K562 (cell line): ENCODE data around the gene SEC61A2. TPM values are rescaled to one million over a fixed set of nuclear protein-coding genes. Genes with fewer than 3 reads are reported as not detected.

Source experiments
- AFF4 ChIP-seq: sonication (generic); formaldehyde crosslinking; IDR thresholded peaks from 2 replicates; pipeline ENCODE4 v1.8.0; 2023; ENCODE audit warnings: mild to moderate bottlenecking, missing genetic modification reagents
- ARID1B ChIP-seq: fragments of 450-650 bp; IDR thresholded peaks from 2 replicates; pipeline ENCODE4 v1.6.1; 2016; ENCODE audit warnings: antibody characterized with exemption, mild to moderate bottlenecking, inconsistent platforms
- BACH1 ChIP-seq: fragments of 200-800 bp; sonication (Bioruptor generic); IDR thresholded peaks from 2 replicates; pipeline ENCODE4 v1.6.1; 2016; ENCODE audit warnings: missing genetic modification characterization, missing compliant biosample characterization
- CGGBP1 ChIP-seq: fragments of 250-450 bp; sonication (Bioruptor Pico); IDR thresholded peaks from 2 replicates; pipeline ENCODE4 v1.9.0; 2021; ENCODE audit warnings: mild to moderate bottlenecking
- ETS2 ChIP-seq: IDR thresholded peaks from 2 replicates; pipeline ENCODE4 v1.6.1; 2016; ENCODE audit warnings: borderline replicate concordance, missing genetic modification characterization, mild to moderate bottlenecking, moderate library complexity, missing compliant biosample characterization; ENCODE audit not compliant: poor library complexity, severe bottlenecking
- GATAD2A ChIP-seq: fragments of 450-650 bp; IDR thresholded peaks from 2 replicates; pipeline ENCODE4 v1.6.1; 2017
- HMBOX1 ChIP-seq: sonication (generic); IDR thresholded peaks from 2 replicates; pipeline ENCODE4 v1.6.1; 2016
- HNRNPLL ChIP-seq: fragments of 200-400 bp; formaldehyde crosslinking; IDR thresholded peaks from 2 replicates; pipeline ENCODE4 v1.6.1; 2017; ENCODE audit warnings: low read length, low read depth, mild to moderate bottlenecking; ENCODE audit not compliant: poor library complexity, severe bottlenecking
- KDM5B ChIP-seq: fragments of 200-600 bp; sonication (generic); IDR thresholded peaks from 2 replicates; pipeline ENCODE4 v1.6.1; 2012; ENCODE audit warnings: low read depth, mild to moderate bottlenecking, moderate library complexity, low read length, control low read depth, inconsistent platforms; ENCODE audit not compliant: insufficient replicate concordance
- KLF13 ChIP-seq: fragments of 450-650 bp; IDR thresholded peaks from 2 replicates; pipeline ENCODE4 v1.6.1; 2016; ENCODE audit warnings: missing genetic modification characterization, low read depth, mild to moderate bottlenecking, missing compliant biosample characterization, moderate library complexity, borderline replicate concordance
- NCOA2 ChIP-seq, 2 experiments: fragments of 450-650 bp; IDR thresholded peaks; 2 replicates each; pipeline ENCODE4 v1.6.1; 2018; ENCODE audit warnings: mild to moderate bottlenecking in 2 of 2, moderate library complexity in 1 of 2; ENCODE audit not compliant: partially characterized antibody in 2 of 2
- NR2F6 ChIP-seq: fragments of 450-650 bp; formaldehyde crosslinking; IDR thresholded peaks from 2 replicates; pipeline ENCODE4 v1.4.0; 2020; ENCODE audit warnings: mild to moderate bottlenecking
- NRF1 ChIP-seq, 2 experiments: fragments of 450-650 bp; IDR thresholded peaks in 1 of 2; conservative IDR thresholded peaks in 1 of 2; 2 replicates each; pipeline ENCODE4 v1.6.1; 2014; ENCODE audit warnings: mild to moderate bottlenecking in 2 of 2
- POLR2B ChIP-seq: fragments of 450-650 bp; IDR thresholded peaks from 2 replicates; pipeline ENCODE4 v1.6.1; 2018; ENCODE audit warnings: low read depth; ENCODE audit not compliant: partially characterized antibody
- POLR2H ChIP-seq: IDR thresholded peaks from 2 replicates; pipeline ENCODE4 v1.6.1; 2016; ENCODE audit warnings: missing genetic modification characterization, low read depth, mild to moderate bottlenecking, control low read depth, missing compliant biosample characterization, moderate library complexity
- POLR3A ChIP-seq: IDR thresholded peaks from 2 replicates; pipeline ENCODE4 v1.6.1; 2011; ENCODE audit warnings: borderline replicate concordance, mild to moderate bottlenecking, moderate library complexity; ENCODE audit not compliant: insufficient read length, insufficient read depth; ENCODE audit errors: extremely low read depth
- SRSF9 ChIP-seq: fragments of 200-400 bp; formaldehyde crosslinking; IDR thresholded peaks from 2 replicates; pipeline ENCODE4 v1.6.1; 2017; ENCODE audit warnings: low read depth, low read length, borderline replicate concordance
- U2AF2 ChIP-seq: fragments of 200-400 bp; formaldehyde crosslinking; optimal IDR thresholded peaks from 2 replicates; pipeline ENCODE3; 2017; ENCODE audit warnings: low read depth, mild to moderate bottlenecking, low read length
- ZBTB2 ChIP-seq: fragments of 450-650 bp; IDR thresholded peaks from 2 replicates; pipeline ENCODE4 v1.6.1; 2016; ENCODE audit warnings: antibody characterized with exemption
- ZFX ChIP-seq: sonication (generic); formaldehyde crosslinking; IDR thresholded peaks from 2 replicates; pipeline ENCODE4 v1.8.0; 2022; ENCODE audit warnings: mild to moderate bottlenecking, missing genetic modification reagents, moderate library complexity
- polyA plus RNA-seq, 8 experiments: library from polyadenylated mRNA; depleted of rRNA in 4 of 8; stranded (reverse) in 5 of 8; unstranded in 3 of 8; fragments of >200 nt; fragmentation: Nextera tagmentation in 2 of 8; fragmentation: Illumina TruSeq in 1 of 8; extraction: Ambion mirVana in 2 of 8; extraction: Trizol in 1 of 8; gene quantifications; 2 replicates each; pipeline versions ENCODE4 v1.2.1 to v1.2.3, GENCODE V29; 2011 to 2014; ENCODE audit warnings: inconsistent platforms in 1 of 8, missing spikeins in 1 of 8
- total RNA-seq, 7 experiments: library from RNA; depleted of rRNA in 6 of 7; stranded (reverse); fragments of >200 nt in 6 of 7; fragmentation: Illumina TruSeq in 2 of 7; extraction: Trizol in 2 of 7; gene quantifications; 2 replicates each; pipeline versions ENCODE4 v1.2.1 to v1.2.3, GENCODE V29; 2011 to 2021; ENCODE audit warnings: low replicate concordance in 1 of 7

The SEC61A2 gene
- total and polyA plus RNA-seq, 9 of the 15 experiments (the other 6 are each of a cell fraction or from before 2014, with no cell fraction given): 1.2 to 9.7 (median 3.9) TPM

- TF ChIP-seq NRF1 (conservative IDR thresholded peaks at IDR 0.05 in 1 of 2, IDR thresholded peaks at IDR 0.05 in 1 of 2): peak; percentile 62 to 64; a peak in 3 of 4 replicates
- TF ChIP-seq KDM5B: peak; percentile 5
- TF ChIP-seq ETS2 (tag): no peak
- 0 out of 2 replicates have a peak, but pooled peaks have one; percentile 11 for TF ChIP-seq AFF4
- TF ChIP-seq SRSF9: no peak
- TF ChIP-seq NCOA2 (IDR thresholded peaks at IDR 0.05; ENCODE audit: partially characterized antibody in 2 of 2): no peak
- TF ChIP-seq U2AF2: no peak
- no peak for TF ChIP-seq CGGBP1 (CRISPR knock-in tag)
- TF ChIP-seq BACH1 (tag): no peak
- TF ChIP-seq ZBTB2: no peak
- no peak for TF ChIP-seq NR2F6 (CRISPR knock-in tag)
- peak; percentile 71; the same call in 1 of the 2 replicates for TF ChIP-seq GATAD2A
- no peak for TF ChIP-seq ARID1B
- peak; percentile 66 for TF ChIP-seq POLR3A
- peak; percentile 51; the same call in 1 of the 2 replicates for TF ChIP-seq POLR2H (tag)
- TF ChIP-seq HMBOX1: no peak
- TF ChIP-seq ZFX (CRISPR knock-in tag): peak; percentile 51
- TF ChIP-seq KLF13: no peak
- TF ChIP-seq POLR2B: no peak
- TF ChIP-seq HNRNPLL: no peak
Measured at GRCh38 chr10:12194752-12195271, 65.3 kb downstream of the SEC61A2 start (continued).
